HEK293T (cell line): ENCODE measurements around the gene LMNTD1.

ENCODE experiments used
- CTCF ChIA-PET: fragments of 350-600 bp; formaldehyde crosslinking; extraction: SDS; loops from one replicate; lab custom pipeline; 2021; ENCODE audit warnings: antibody characterized with exemption, inconsistent platforms; lab: Yijun Ruan, JAX
- POLR2A ChIA-PET: fragments of 350-600 bp; formaldehyde crosslinking; extraction: SDS; loops from one replicate; lab custom pipeline; 2020; ENCODE audit warnings: antibody characterized with exemption, inconsistent platforms; lab: Yijun Ruan, JAX
- DNase-seq: peaks from one replicate; pipeline ENCODE4 v3.0.0; 2012; ENCODE audit warnings: mixed read lengths; ENCODE audit errors: extremely low spot score
- ARNT ChIP-seq: fragments of 450-650 bp; IDR thresholded peaks from 2 replicates; pipeline ENCODE4 v1.6.1; 2017; ENCODE audit warnings: mild to moderate bottlenecking
- BHLHE40 ChIP-seq: fragments of 450-650 bp; IDR thresholded peaks from 2 replicates; pipeline ENCODE4 v1.6.1; 2016; ENCODE audit warnings: mild to moderate bottlenecking, moderate library complexity, borderline replicate concordance
- CTBP1 ChIP-seq: fragments of 450-650 bp; IDR thresholded peaks from 2 replicates; pipeline ENCODE4 v1.6.1; 2016; ENCODE audit warnings: borderline replicate concordance
- ELF4 ChIP-seq: fragments of 450-650 bp; IDR thresholded peaks from 2 replicates; pipeline ENCODE4 v1.6.1; 2017; ENCODE audit warnings: antibody characterized with exemption
- FOXA1 ChIP-seq: fragments of 450-650 bp; IDR thresholded peaks from 2 replicates; pipeline ENCODE4 v1.6.1; 2016; ENCODE audit warnings: mild to moderate bottlenecking
- FOXK2 ChIP-seq: fragments of 450-650 bp; IDR thresholded peaks from 2 replicates; pipeline ENCODE4 v1.6.1; 2016; ENCODE audit warnings: mild to moderate bottlenecking
- FOXM1 ChIP-seq: fragments of 450-650 bp; IDR thresholded peaks from 2 replicates; pipeline ENCODE4 v1.6.1; 2017; ENCODE audit warnings: mild to moderate bottlenecking, borderline replicate concordance
- HDGF ChIP-seq: fragments of 450-650 bp; IDR thresholded peaks from 2 replicates; pipeline ENCODE4 v1.6.1; 2017; ENCODE audit warnings: antibody characterized with exemption, borderline replicate concordance
- L3MBTL2 ChIP-seq: fragments of 450-650 bp; conservative IDR thresholded peaks from 2 replicates; pipeline ENCODE4 v1.6.1; 2016; ENCODE audit warnings: mild to moderate bottlenecking
- LEF1 ChIP-seq: fragments of 450-650 bp; IDR thresholded peaks from 2 replicates; pipeline ENCODE4 v1.6.1; 2017; ENCODE audit warnings: mild to moderate bottlenecking, borderline replicate concordance
- NFRKB ChIP-seq: fragments of 450-650 bp; IDR thresholded peaks from 2 replicates; pipeline ENCODE4 v1.6.1; 2016; ENCODE audit warnings: mild to moderate bottlenecking, moderate library complexity
- SP1 ChIP-seq: fragments of 450-650 bp; IDR thresholded peaks from 2 replicates; pipeline ENCODE4 v1.6.1; 2017
- SUZ12 ChIP-seq: fragments of 450-650 bp; IDR thresholded peaks from 2 replicates; pipeline ENCODE4 v1.6.1; 2016; ENCODE audit warnings: mild to moderate bottlenecking
- TARDBP ChIP-seq: fragments of 450-650 bp; IDR thresholded peaks from 2 replicates; pipeline ENCODE4 v1.6.1; 2016
- ZNF384 ChIP-seq: fragments of 450-650 bp; IDR thresholded peaks from 2 replicates; pipeline ENCODE4 v1.6.1; 2016
- TF ChIP-seq, protein P1 (sequence below): fragments of 450-650 bp; IDR thresholded peaks from 2 replicates; pipeline ENCODE4 v1.6.1; 2016

LMNTD1 gene

GRCh38 chr12:25463521-25463920, 89.6 kb downstream of the LMNTD1 start:
- POLR2A ChIA-PET, result no interaction called here
- DNase-seq, result no peak
- CTCF ChIA-PET, result interaction anchor here (0.6 kb wide), 1 partner anchor 507 kb away, joined by 3 read pairs; no protein-coding TSS in a partner anchor
- TF ChIP-seq NFRKB, result no peak

DNA sequence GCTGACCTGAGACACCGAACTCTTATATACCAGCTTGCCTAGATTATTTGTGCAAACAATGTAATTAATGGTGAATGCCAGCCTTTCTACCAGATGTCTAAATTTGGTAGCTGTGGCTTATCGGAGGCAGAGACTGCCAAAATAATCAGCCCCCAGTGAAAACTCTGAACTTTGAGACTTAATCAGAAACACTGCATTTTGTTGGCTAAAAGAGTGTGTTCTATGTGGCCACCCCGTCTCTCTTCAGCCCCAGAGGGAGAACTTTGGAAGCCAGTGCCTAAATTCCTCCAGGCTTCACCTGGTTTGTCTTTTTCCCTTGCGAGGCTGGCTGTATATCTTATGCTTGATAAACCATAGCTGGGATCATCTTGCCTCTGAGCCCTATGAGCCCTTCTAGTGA, 90.1 kb downstream of the LMNTD1 start:
- ChIA-PET CTCF (no interaction called here), POLR2A (no interaction called here)
- TF ChIP-seq SP1 (no peak), CTBP1 (no peak), BHLHE40 (no peak), FOXA1 (no peak), ELF4 (no peak), ARNT (no peak), FOXM1 (no peak), NFRKB (no peak), FOXK2 (no peak)
- TF ChIP-seq, protein P1, sequence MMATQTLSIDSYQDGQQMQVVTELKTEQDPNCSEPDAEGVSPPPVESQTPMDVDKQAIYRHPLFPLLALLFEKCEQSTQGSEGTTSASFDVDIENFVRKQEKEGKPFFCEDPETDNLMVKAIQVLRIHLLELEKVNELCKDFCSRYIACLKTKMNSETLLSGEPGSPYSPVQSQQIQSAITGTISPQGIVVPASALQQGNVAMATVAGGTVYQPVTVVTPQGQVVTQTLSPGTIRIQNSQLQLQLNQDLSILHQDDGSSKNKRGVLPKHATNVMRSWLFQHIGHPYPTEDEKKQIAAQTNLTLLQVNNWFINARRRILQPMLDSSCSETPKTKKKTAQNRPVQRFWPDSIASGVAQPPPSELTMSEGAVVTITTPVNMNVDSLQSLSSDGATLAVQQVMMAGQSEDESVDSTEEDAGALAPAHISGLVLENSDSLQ, result no peak
- no peak for DNase-seq

GRCh38 chr12:25459541-25459951, 93.5 kb downstream of the LMNTD1 start:
- DNase-seq, result no peak
- TF ChIP-seq NFRKB, result no peak
- TF ChIP-seq BHLHE40, result no peak
- TF ChIP-seq ZNF384, result no peak
- CTCF ChIA-PET, result no interaction called here
- POLR2A ChIA-PET, result no interaction called here

DNA sequence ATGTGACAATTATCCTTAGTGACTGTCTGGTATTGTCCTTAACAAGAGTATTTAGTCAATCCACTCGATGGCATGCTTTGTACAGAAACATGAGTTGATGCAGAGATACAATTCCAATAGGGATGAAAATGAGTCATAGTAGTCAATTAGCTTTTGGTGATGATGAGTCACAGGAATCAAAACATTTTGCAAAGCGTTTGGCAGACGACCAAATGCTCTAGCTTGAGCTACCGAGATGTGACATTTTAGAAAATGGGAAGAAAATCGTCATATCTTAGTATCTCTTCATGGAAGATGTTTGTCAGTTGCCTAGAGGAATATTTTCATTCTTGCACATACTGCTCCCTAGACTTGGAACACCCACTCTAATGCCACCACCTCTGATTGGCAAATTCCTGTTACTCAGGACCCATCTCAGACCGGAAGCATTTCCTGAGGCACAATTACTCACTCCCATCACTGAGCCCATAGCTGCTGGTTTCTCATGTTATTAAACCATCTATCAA, 95.0 kb downstream of the LMNTD1 start:
- ChIA-PET CTCF (interaction anchor here (1.3 kb wide), 1 partner anchor 22 kb away, joined by 3 read pairs; no protein-coding TSS in a partner anchor), POLR2A (no interaction called here)
- peak; percentile 11 for DNase-seq
- TF ChIP-seq SP1, result no peak
- no peak for TF ChIP-seq ARNT
- no peak for TF ChIP-seq TARDBP
- no peak for TF ChIP-seq HDGF
- TF ChIP-seq CTBP1, result no peak
- no peak for TF ChIP-seq L3MBTL2
- TF ChIP-seq ELF4, result no peak
- TF ChIP-seq NFRKB, result no peak
- TF ChIP-seq FOXA1, result no peak

DNA sequence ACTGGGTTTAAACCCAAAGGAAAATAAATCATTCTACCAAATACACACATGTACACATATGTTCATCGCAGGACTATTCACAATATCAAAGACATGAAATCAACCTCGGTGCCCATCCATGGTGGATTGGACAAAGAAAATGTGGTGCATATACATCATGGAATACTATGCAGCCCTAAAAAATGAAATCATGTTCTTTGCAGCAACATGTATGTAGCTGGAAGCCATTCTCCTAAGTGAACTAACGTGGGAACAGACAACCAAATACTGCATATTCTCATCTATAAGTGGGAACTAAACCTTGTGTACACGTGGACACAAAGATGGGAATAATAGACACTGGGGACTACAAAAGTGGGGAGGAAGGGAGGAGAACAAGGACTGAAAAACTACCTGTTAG, 96.6 kb downstream of the LMNTD1 start:
- no peak for TF ChIP-seq SP1
- no peak for TF ChIP-seq FOXM1
- no peak for TF ChIP-seq LEF1
- no peak for TF ChIP-seq ELF4
- no peak for TF ChIP-seq BHLHE40
- no peak for TF ChIP-seq L3MBTL2
- TF ChIP-seq HDGF, result no peak
- no peak for TF ChIP-seq ZNF384
- no peak for TF ChIP-seq SUZ12
- CTCF ChIA-PET, result no interaction called here
- POLR2A ChIA-PET, result no interaction called here
- no peak for DNase-seq

DNA sequence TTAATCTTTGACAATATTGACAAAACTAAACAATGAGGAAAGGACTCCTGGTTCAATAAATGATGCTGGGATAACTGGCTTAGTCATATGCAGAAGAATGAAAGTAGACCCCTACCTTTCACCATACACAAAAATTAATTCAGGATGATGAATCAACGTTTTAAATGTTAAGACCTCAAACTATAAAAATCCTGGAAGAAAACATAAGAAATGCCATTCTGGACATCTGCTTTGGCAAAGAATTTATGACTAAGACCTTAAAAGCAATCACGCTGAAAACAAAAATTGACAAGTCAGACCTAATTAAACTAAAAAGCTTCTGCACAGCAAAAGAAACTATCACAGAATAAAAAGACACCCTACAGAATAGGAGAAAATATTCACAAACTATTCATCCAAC, 97.4 kb downstream of the LMNTD1 start:
- TF ChIP-seq ZNF384, result no peak
- TF ChIP-seq NFRKB, result no peak
- no peak for TF ChIP-seq SUZ12
- no peak for TF ChIP-seq TARDBP
- no peak for TF ChIP-seq LEF1
- TF ChIP-seq HDGF, result no peak
- no peak for TF ChIP-seq SP1
- no peak for TF ChIP-seq FOXM1
- ChIA-PET CTCF (no interaction called here), POLR2A (no interaction called here)
- no peak for DNase-seq

DNA sequence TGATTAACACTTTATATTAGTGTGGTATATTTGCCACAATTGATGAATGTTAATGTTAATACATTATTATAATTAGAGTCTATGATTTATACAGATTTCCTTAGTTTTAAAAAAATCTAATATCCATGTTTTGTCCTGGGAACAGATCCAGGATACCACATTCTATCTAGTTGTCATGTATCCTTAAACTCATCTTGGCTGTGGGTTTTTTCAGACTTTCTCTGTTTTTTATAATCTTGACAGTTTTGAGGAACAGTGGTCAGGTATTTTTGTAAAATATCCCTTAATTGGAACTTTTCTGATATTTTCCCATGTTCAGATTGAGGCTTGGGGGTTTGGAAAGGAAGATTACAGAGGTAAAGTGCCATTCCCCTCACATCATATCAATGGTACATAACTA, 104.1 kb downstream of the LMNTD1 start:
- ChIA-PET CTCF (no interaction called here), POLR2A (no interaction called here)
- no peak for DNase-seq
- TF ChIP-seq, protein P1, result no peak
- TF ChIP-seq TARDBP (no peak), SUZ12 (no peak), ARNT (no peak), BHLHE40 (no peak), ZNF384 (no peak), FOXM1 (no peak), SP1 (no peak), CTBP1 (no peak), NFRKB (no peak), FOXK2 (no peak), LEF1 (no peak), L3MBTL2 (no peak), FOXA1 (no peak), ELF4 (no peak)

- CTCF ChIA-PET, result no interaction called here
Observed at GRCh38 chr12:25447046-25447445, 106.0 kb downstream of the LMNTD1 start.

More at GRCh38 chr12:25447046-25447445, 106.0 kb downstream of the LMNTD1 start:
- no peak for TF ChIP-seq L3MBTL2
- no peak for TF ChIP-seq ZNF384
- no peak for TF ChIP-seq ELF4
- TF ChIP-seq, protein P1, result no peak
- no peak for TF ChIP-seq BHLHE40
- TF ChIP-seq SP1, result no peak
- no peak for TF ChIP-seq FOXK2
- no peak for TF ChIP-seq SUZ12
- TF ChIP-seq LEF1, result no peak
- no peak for TF ChIP-seq HDGF
- no peak for TF ChIP-seq FOXM1
- TF ChIP-seq TARDBP, result no peak
- TF ChIP-seq FOXA1, result no peak
- TF ChIP-seq NFRKB, result no peak
- TF ChIP-seq CTBP1, result no peak
- TF ChIP-seq ARNT, result no peak
- no peak for DNase-seq
- POLR2A ChIA-PET, result no interaction called here
